ENCODE data around the gene HTT. TPM values are rescaled to one million over a fixed set of nuclear protein-coding genes. Genes with fewer than 3 reads are reported as not detected.

HTT gene
- polyA plus RNA-seq, 1 donor (not counting 4 experiments of a cell fraction or from before 2014, with no cell fraction given): 16.2 TPM

DNA sequence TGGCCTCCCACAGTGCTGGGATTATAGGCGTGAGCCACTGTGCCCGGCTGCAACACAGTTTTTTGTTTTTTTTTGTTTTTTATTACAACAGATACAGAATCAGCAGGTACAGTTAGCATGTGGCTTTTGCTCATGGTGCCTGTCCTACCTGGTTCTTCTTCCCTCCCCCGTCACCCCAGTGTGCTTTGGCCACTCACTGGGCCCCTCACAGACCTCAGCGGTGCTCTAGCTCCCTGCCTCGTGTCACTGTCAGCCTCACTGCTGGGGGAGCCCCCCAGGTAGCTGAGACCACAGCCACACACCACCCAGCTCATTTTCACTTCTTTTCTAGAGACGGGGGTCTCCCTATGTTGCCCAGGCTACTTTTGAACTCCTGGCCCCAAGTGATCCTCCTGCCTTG is 38.8 kb upstream of the HTT start:
- dilution Hi-C loops (cut with MboI; ENCODE audit: extremely low pct_ligation_motif_present, low sequenced_read_pairs): no loop called here
- H3K27me3 ChIP-seq (ENCODE audit: control insufficient read depth, extremely low read depth, insufficient read depth, low read length): peaks cover 14% of the 10 kb centered on the region
- DNase-seq (ENCODE audit: low read depth, low spot score) (no peak), FAIRE-seq (no peak)
- H3K9me1 ChIP-seq (ENCODE audit: control insufficient read depth, extremely low read depth, insufficient read depth, low read length): no peaks in the 10 kb centered on the region
- no peak overlapping the region for H3K4me3 ChIP-seq (ENCODE audit: control insufficient read depth in 2 of 3, extremely low read depth in 1 of 3, insufficient read depth in 2 of 3, low read depth in 1 of 3, low read length in 3 of 3)
- TF ChIP-seq EZH2 (IDR thresholded peaks at IDR 0.05; ENCODE audit: low read length): no peak
- TF ChIP-seq, protein P1, sequence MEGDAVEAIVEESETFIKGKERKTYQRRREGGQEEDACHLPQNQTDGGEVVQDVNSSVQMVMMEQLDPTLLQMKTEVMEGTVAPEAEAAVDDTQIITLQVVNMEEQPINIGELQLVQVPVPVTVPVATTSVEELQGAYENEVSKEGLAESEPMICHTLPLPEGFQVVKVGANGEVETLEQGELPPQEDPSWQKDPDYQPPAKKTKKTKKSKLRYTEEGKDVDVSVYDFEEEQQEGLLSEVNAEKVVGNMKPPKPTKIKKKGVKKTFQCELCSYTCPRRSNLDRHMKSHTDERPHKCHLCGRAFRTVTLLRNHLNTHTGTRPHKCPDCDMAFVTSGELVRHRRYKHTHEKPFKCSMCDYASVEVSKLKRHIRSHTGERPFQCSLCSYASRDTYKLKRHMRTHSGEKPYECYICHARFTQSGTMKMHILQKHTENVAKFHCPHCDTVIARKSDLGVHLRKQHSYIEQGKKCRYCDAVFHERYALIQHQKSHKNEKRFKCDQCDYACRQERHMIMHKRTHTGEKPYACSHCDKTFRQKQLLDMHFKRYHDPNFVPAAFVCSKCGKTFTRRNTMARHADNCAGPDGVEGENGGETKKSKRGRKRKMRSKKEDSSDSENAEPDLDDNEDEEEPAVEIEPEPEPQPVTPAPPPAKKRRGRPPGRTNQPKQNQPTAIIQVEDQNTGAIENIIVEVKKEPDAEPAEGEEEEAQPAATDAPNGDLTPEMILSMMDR (optimal IDR thresholded peaks at IDR 0.05 in 1 of 3, IDR thresholded peaks at IDR 0.05 in 1 of 3, conservative IDR thresholded peaks at IDR 0.05 in 1 of 3; ENCODE audit: extremely low read depth in 1 of 3, insufficient read depth in 2 of 3, low read length in 3 of 3): no peak
- no peak overlapping the region for H2AFZ ChIP-seq (ENCODE audit: control insufficient read depth, low read length)
- peaks cover 12% of the 10 kb centered on the region for H3K4me1 ChIP-seq (ENCODE audit: control insufficient read depth, extremely low read depth, insufficient read depth, low read length)
- H3K79me2 ChIP-seq (ENCODE audit: control insufficient read depth, insufficient read depth, low read length): no peaks in the 10 kb centered on the region
- no peak overlapping the region for H3K27ac ChIP-seq (ENCODE audit: control insufficient read depth, insufficient read depth, low read length)
- no peaks in the 10 kb centered on the region for H3K36me3 ChIP-seq (ENCODE audit: control insufficient read depth in 2 of 2, extremely low read depth in 1 of 2, insufficient read depth in 2 of 2, low read length in 2 of 2)
- H4K20me1 ChIP-seq (ENCODE audit: control insufficient read depth, extremely low read depth, insufficient read depth, low read length): no peaks in the 10 kb centered on the region
- H3K9me3 ChIP-seq (ENCODE audit: control insufficient read depth, low read depth, low read length): no peaks in the 10 kb centered on the region
- H3K4me2 ChIP-seq (ENCODE audit: control insufficient read depth, extremely low read depth, insufficient read depth, low read depth, low read length): no peak overlapping the region
- H3K9ac ChIP-seq (ENCODE audit: control insufficient read depth, extremely low read depth, insufficient read depth, low read length): no peak overlapping the region

DNA sequence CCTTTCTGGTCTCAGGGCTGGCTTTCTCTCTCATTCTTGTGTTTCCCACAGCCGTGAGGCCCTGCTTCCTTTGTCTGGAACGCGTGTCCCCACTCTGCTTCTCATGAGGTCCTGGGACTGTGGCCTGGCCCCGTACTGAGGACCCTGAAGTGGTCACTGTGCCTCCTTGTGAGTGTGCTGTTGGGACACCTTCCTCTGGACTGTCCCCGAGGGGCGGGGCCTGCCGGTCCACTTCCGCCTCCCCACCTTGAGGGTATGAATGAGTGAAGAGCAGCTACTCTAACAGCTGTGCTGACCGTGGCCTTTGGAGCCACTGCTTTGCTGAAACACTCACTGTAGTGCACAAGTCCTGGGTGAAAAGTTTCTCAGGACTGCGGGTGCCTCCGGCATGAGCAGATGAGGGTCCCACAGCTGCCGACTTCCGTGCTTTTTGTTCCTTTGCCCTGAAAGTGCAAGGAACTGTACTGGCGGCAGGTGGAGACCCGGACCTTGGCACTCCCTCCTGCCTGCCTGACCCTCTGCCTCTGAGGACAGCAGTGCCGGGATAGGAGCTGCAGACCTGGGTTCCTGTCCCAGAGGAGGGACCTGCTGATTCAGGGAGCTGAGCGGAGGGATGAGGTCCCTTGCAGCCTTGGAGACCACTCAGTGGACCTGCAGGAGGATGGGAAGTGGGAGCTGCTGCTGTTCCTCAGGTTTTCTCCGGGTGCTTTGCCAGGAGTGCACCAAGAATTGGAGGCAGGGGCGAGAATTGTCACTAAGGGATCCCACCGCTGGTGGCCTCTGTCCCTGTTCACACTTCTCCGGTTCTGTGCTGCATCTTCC is 38.1 kb upstream of the HTT start:
- no peak overlapping the region for H3K9ac ChIP-seq (ENCODE audit: control insufficient read depth, extremely low read depth, insufficient read depth, low read length)
- dilution Hi-C loops (cut with MboI; ENCODE audit: extremely low pct_ligation_motif_present, low sequenced_read_pairs): no loop called here

More for the DNA sequence above, 38.1 kb upstream of the HTT start:
- no peak for FAIRE-seq
- Histone ChIP-seq H3K9me3 (ENCODE audit: control insufficient read depth, low read depth, low read length) (no peaks in the 10 kb centered on the region), H3K9me1 (ENCODE audit: control insufficient read depth, extremely low read depth, insufficient read depth, low read length) (no peaks in the 10 kb centered on the region), H3K27me3 (ENCODE audit: control insufficient read depth, extremely low read depth, insufficient read depth, low read length) (peaks cover 19% of the 10 kb centered on the region), H4K20me1 (ENCODE audit: control insufficient read depth, extremely low read depth, insufficient read depth, low read length) (no peaks in the 10 kb centered on the region), H2AFZ (ENCODE audit: control insufficient read depth, low read length) (no peak overlapping the region), H3K36me3 (ENCODE audit: control insufficient read depth in 2 of 2, extremely low read depth in 1 of 2, insufficient read depth in 2 of 2, low read length in 2 of 2) (no peaks in the 10 kb centered on the region), H3K79me2 (ENCODE audit: control insufficient read depth, insufficient read depth, low read length) (no peaks in the 10 kb centered on the region), H3K4me3 (ENCODE audit: control insufficient read depth in 2 of 3, extremely low read depth in 1 of 3, insufficient read depth in 2 of 3, low read depth in 1 of 3, low read length in 3 of 3) (no peak overlapping the region), H3K4me1 (ENCODE audit: control insufficient read depth, extremely low read depth, insufficient read depth, low read length) (peaks cover 14% of the 10 kb centered on the region), H3K27ac (ENCODE audit: control insufficient read depth, insufficient read depth, low read length) (no peak overlapping the region), H3K4me2 (ENCODE audit: control insufficient read depth, extremely low read depth, insufficient read depth, low read depth, low read length) (no peak overlapping the region)
- DNase-seq (ENCODE audit: low read depth, low spot score): no peak
- TF ChIP-seq EZH2 (IDR thresholded peaks at IDR 0.05; ENCODE audit: low read length): no peak
- TF ChIP-seq, protein P1 (optimal IDR thresholded peaks at IDR 0.05 in 1 of 3, IDR thresholded peaks at IDR 0.05 in 1 of 3, conservative IDR thresholded peaks at IDR 0.05 in 1 of 3; ENCODE audit: extremely low read depth in 1 of 3, insufficient read depth in 2 of 3, low read length in 3 of 3): no peak
